GM18870 (cell line): ENCODE measurements around the gene KIF7.
"Not testable (repeated sequence)": the region's sequence is repeated elsewhere in the genome, so short reads cannot be mapped to it uniquely, and the experiment has no call there.

Source experiments
- ATAC-seq: cut with Tn5 transposase; IDR thresholded peaks from one replicate; pipeline ENCODE4 v1.9.1; 2021; ENCODE audit warnings: moderate library complexity; ENCODE audit not compliant: unreplicated experiment

KIF7 gene

GRCh38 chr15:89625716-89626115, 29.6 kb downstream of the KIF7 start:
- ATAC-seq, result no peak

- ATAC-seq, result no peak
These were observed 32.1 kb downstream of the KIF7 start for GRCh38 chr15:89623165-89623564.

GRCh38 chr15:89621547-89621946, 33.7 kb downstream of the KIF7 start:
- ATAC-seq, result no peak

- no peak for ATAC-seq
These were observed 39.0 kb downstream of the KIF7 start for GRCh38 chr15:89616228-89616627.

- ATAC-seq, result no peak
These were observed 40.1 kb downstream of the KIF7 start for GRCh38 chr15:89615135-89615534.

GRCh38 chr15:89614164-89614563, 41.1 kb downstream of the KIF7 start:
- no peak for ATAC-seq

- no peak for ATAC-seq
These were observed 42.2 kb downstream of the KIF7 start for GRCh38 chr15:89613031-89613430.

- ATAC-seq, result no peak
These were observed 44.0 kb downstream of the KIF7 start for GRCh38 chr15:89611317-89611716.

- ATAC-seq, result no peak
These were observed 56.2 kb downstream of the KIF7 start for GRCh38 chr15:89599021-89599420.

- ATAC-seq, result no peak
These were observed 62.2 kb downstream of the KIF7 start for GRCh38 chr15:89593018-89593417.

GRCh38 chr15:89591834-89592233, 63.4 kb downstream of the KIF7 start:
- ATAC-seq, result no peak

GRCh38 chr15:89587955-89588354, 67.3 kb downstream of the KIF7 start:
- ATAC-seq, result no peak

GRCh38 chr15:89586651-89587050, 68.6 kb downstream of the KIF7 start:
- no peak for ATAC-seq

GRCh38 chr15:89580747-89581146, 74.5 kb downstream of the KIF7 start:
- ATAC-seq, result not testable (repeated sequence)

- no peak for ATAC-seq
These were observed 77.1 kb downstream of the KIF7 start for GRCh38 chr15:89578146-89578545.
